Measurements from ENCODE around the gene CFAP74. TPM values are rescaled to one million over a fixed set of nuclear protein-coding genes. Genes with fewer than 3 reads are reported as not detected.

CFAP74 gene
- total RNA-seq, 1 donor from 2014 or later: not detected

- DNase-seq (ENCODE audit: low spot score): no peak
These were observed 35.7 kb upstream of the CFAP74 start for GRCh38 chr1:2039251-2039650.

- no peak for DNase-seq (ENCODE audit: low spot score)
These were observed 34.6 kb upstream of the CFAP74 start for GRCh38 chr1:2038229-2038628.

GRCh38 chr1:2037314-2037979, 33.9 kb upstream of the CFAP74 start:
- no peak for DNase-seq (ENCODE audit: low spot score)

- DNase-seq (ENCODE audit: low spot score): no peak
These were observed 32.7 kb upstream of the CFAP74 start for GRCh38 chr1:2036287-2036686.

GRCh38 chr1:2033165-2033564, 29.6 kb upstream of the CFAP74 start:
- no peak for DNase-seq (ENCODE audit: low spot score)

GRCh38 chr1:2032737-2033136, 29.2 kb upstream of the CFAP74 start:
- DNase-seq (ENCODE audit: low spot score): no peak

- DNase-seq (ENCODE audit: low spot score): no peak
These were observed 28.3 kb upstream of the CFAP74 start for GRCh38 chr1:2031546-2032540.

- no peak for DNase-seq (ENCODE audit: low spot score)
These were observed 26.7 kb upstream of the CFAP74 start for GRCh38 chr1:2030076-2030871.

GRCh38 chr1:2029561-2029960, 26.0 kb upstream of the CFAP74 start:
- no peak for DNase-seq (ENCODE audit: low spot score)

- no peak for DNase-seq (ENCODE audit: low spot score)
These were observed 25.4 kb upstream of the CFAP74 start for GRCh38 chr1:2028870-2029560.

GRCh38 chr1:2027961-2028583, 24.5 kb upstream of the CFAP74 start:
- DNase-seq (ENCODE audit: low spot score): no peak

GRCh38 chr1:2025491-2025981, 21.9 kb upstream of the CFAP74 start:
- no peak for DNase-seq (ENCODE audit: low spot score)

GRCh38 chr1:2024887-2025286, 21.3 kb upstream of the CFAP74 start:
- no peak for DNase-seq (ENCODE audit: low spot score)

- DNase-seq (ENCODE audit: low spot score): no peak
These were observed 20.9 kb upstream of the CFAP74 start for GRCh38 chr1:2024451-2024850.

GRCh38 chr1:2023187-2023586, 19.6 kb upstream of the CFAP74 start:
- no peak for DNase-seq (ENCODE audit: low spot score)

GRCh38 chr1:2022063-2022770, 18.6 kb upstream of the CFAP74 start:
- DNase-seq (ENCODE audit: low spot score): no peak

- DNase-seq (ENCODE audit: low spot score): no peak
These were observed 18.0 kb upstream of the CFAP74 start for GRCh38 chr1:2021550-2021949.

- DNase-seq (ENCODE audit: low spot score): no peak
These were observed 16.7 kb upstream of the CFAP74 start for GRCh38 chr1:2020310-2020655.

GRCh38 chr1:2019571-2020309, 16.2 kb upstream of the CFAP74 start:
- no peak for DNase-seq (ENCODE audit: low spot score)

- no peak for DNase-seq (ENCODE audit: low spot score)
These were observed 15.6 kb upstream of the CFAP74 start, which contains the start of gene GABRD for GRCh38 chr1:2019172-2019543. Gene GABRD, plus strand, starts transcription at chr1:2019345. Its CDS starts 79 bp downstream, at chr1:2019424.

All from mucosa of gallbladder (tissue), 1 donor.